WTC11 (cell line): ENCODE measurements around the gene DARS2. TPM values are rescaled to one million over a fixed set of nuclear protein-coding genes. Genes with fewer than 3 reads are reported as not detected.

Experiments used
- ATAC-seq: fragments of 200-7000 bp; cut with Tn5 transposase; 2 replicates; pipeline ENCODE4 v1.10.0; 2021; ENCODE audit warnings: mild to moderate bottlenecking, moderate library complexity
- CTCF ChIA-PET: fragments of 300-600 bp; sonication (Branson Sonifier 250); formaldehyde crosslinking; loops from one replicate; lab custom pipeline; 2021; ENCODE audit warnings: antibody characterized with exemption; lab: Charles Lee
- POLR2A ChIA-PET: fragments of 350-600 bp; sonication (Branson Sonifier 250); formaldehyde crosslinking; loops from one replicate; lab custom pipeline; 2021; ENCODE audit warnings: antibody characterized with exemption; lab: Charles Lee
- DNase-seq: peaks from one replicate; pipeline ENCODE4 v3.0.0; 2021; ENCODE audit warnings: low spot score
- H3K27ac Mint-ChIP-seq: 2 replicates; pipeline ENCODE4 v1.8.0; 2021; ENCODE audit warnings: mixed read lengths
- H3K27me3 Mint-ChIP-seq: 2 replicates; pipeline ENCODE4 v1.8.0; 2021; ENCODE audit warnings: low read depth, mild to moderate bottlenecking, moderate library complexity, mixed read lengths
- H3K36me3 Mint-ChIP-seq: 2 replicates; pipeline ENCODE4 v1.8.0; 2021; ENCODE audit warnings: mixed read lengths
- H3K4me1 Mint-ChIP-seq: 2 replicates; pipeline ENCODE4 v1.8.0; 2022; ENCODE audit warnings: mixed read lengths
- H3K4me3 Mint-ChIP-seq: 2 replicates; pipeline ENCODE4 v1.8.0; 2021; ENCODE audit warnings: mild to moderate bottlenecking, moderate library complexity, mixed read lengths
- H3K9me3 Mint-ChIP-seq: 2 replicates; pipeline ENCODE4 v1.8.0; 2021; ENCODE audit warnings: mixed read lengths
- EMX1 ChIP-seq: fragments of 250-450 bp; sonication (Bioruptor Pico); IDR thresholded peaks from 2 replicates; pipeline ENCODE4 v1.8.0; 2021; ENCODE audit warnings: mild to moderate bottlenecking
- NFATC4 ChIP-seq: fragments of 250-450 bp; sonication (Bioruptor Pico); IDR thresholded peaks from 2 replicates; pipeline ENCODE4 v1.9.0; 2021; ENCODE audit warnings: mild to moderate bottlenecking
- ZNF671 ChIP-seq: fragments of 250-450 bp; sonication (Bioruptor Pico); IDR thresholded peaks from 2 replicates; pipeline ENCODE4 v1.8.0; 2021; ENCODE audit warnings: mild to moderate bottlenecking
- total RNA-seq: library from RNA; stranded (reverse); gene quantifications from 3 replicates; pipeline ENCODE4 v1.2.3, GENCODE V29; 2021
- TF ChIP-seq, protein P1 (sequence below): sonication (generic); formaldehyde crosslinking; IDR thresholded peaks from 2 replicates; pipeline ENCODE4 v1.8.1; 2022; ENCODE audit warnings: low read depth, mild to moderate bottlenecking, moderate library complexity, missing genetic modification reagents, borderline replicate concordance
- TF ChIP-seq, protein P2 (sequence below): fragments of 250-450 bp; sonication (Bioruptor Pico); IDR thresholded peaks from 2 replicates; pipeline ENCODE4 v1.9.0; 2021; ENCODE audit warnings: mild to moderate bottlenecking, borderline replicate concordance
- TF ChIP-seq, protein P3 (sequence below): fragments of 250-450 bp; sonication (Bioruptor Pico); IDR thresholded peaks from 2 replicates; pipeline ENCODE4 v1.9.0; 2021; ENCODE audit warnings: mild to moderate bottlenecking
- TF ChIP-seq, protein P4 (sequence below): sonication (generic); formaldehyde crosslinking; IDR thresholded peaks from 2 replicates; pipeline ENCODE4 v1.8.0; 2022; ENCODE audit warnings: mild to moderate bottlenecking, missing genetic modification reagents
- TF ChIP-seq, protein P5 (sequence below): fragments of 250-450 bp; sonication (Bioruptor Pico); conservative IDR thresholded peaks from 2 replicates; pipeline ENCODE4 v1.9.0; 2021; ENCODE audit warnings: mild to moderate bottlenecking
- TF ChIP-seq, protein P6 (sequence below): fragments of 250-450 bp; sonication (Bioruptor Pico); IDR thresholded peaks from 2 replicates; pipeline ENCODE4 v1.9.0; 2021; ENCODE audit warnings: mild to moderate bottlenecking

Gene DARS2
- total RNA-seq, 1 experiment from 2014 or later, result 38.0 TPM

DNA sequence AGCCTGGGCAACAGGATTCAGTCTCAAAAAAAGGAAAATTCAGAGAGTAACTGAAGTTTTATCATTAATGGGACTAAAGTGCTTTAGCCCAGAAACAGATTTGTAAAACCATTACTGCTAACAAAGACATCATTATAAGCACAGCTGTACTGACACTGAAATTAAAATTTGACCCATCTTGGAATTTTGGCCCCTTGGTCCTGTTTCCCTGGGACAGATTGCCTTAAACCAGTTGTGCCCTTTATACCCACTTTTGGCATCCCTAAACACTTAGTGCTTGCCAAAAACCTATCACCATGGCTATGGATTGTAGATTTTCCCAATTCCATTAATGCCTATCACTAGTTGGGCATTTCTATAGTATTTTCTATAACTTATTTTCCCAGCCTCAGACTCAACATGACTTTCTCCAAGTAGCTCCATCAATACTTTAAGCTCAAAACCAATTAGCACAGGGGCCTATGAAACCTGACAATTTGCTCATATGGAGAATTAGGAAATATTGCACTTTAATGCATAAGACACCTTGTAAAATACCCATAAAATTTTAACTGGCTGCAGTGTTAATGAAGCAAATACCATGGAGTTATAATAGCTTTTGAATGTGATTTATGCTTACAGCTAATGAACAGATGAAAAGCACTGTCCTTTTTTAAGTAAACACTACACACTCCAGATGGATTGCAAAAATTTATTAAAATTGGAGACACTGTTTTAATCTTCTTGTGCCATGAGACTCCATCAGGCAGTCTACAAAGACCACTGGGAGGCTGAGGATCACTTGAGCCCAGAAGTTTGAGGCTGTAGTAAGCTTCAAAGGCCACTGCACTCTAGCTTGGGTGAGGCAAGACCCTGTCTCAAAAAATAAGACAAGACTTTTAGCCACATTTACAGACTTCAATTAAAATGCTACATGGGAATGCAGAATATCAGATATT lies 39.0 kb downstream of the DARS2 start (continued):
- TF ChIP-seq ZNF671, result peak; percentile 97
- TF ChIP-seq, protein P1, sequence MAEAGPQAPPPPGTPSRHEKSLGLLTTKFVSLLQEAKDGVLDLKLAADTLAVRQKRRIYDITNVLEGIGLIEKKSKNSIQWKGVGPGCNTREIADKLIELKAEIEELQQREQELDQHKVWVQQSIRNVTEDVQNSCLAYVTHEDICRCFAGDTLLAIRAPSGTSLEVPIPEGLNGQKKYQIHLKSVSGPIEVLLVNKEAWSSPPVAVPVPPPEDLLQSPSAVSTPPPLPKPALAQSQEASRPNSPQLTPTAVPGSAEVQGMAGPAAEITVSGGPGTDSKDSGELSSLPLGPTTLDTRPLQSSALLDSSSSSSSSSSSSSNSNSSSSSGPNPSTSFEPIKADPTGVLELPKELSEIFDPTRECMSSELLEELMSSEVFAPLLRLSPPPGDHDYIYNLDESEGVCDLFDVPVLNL (CRISPR knock-in tag), result no peak
- TF ChIP-seq EMX1 (CRISPR knock-in tag), result peak; percentile 96
- TF ChIP-seq, protein P2, sequence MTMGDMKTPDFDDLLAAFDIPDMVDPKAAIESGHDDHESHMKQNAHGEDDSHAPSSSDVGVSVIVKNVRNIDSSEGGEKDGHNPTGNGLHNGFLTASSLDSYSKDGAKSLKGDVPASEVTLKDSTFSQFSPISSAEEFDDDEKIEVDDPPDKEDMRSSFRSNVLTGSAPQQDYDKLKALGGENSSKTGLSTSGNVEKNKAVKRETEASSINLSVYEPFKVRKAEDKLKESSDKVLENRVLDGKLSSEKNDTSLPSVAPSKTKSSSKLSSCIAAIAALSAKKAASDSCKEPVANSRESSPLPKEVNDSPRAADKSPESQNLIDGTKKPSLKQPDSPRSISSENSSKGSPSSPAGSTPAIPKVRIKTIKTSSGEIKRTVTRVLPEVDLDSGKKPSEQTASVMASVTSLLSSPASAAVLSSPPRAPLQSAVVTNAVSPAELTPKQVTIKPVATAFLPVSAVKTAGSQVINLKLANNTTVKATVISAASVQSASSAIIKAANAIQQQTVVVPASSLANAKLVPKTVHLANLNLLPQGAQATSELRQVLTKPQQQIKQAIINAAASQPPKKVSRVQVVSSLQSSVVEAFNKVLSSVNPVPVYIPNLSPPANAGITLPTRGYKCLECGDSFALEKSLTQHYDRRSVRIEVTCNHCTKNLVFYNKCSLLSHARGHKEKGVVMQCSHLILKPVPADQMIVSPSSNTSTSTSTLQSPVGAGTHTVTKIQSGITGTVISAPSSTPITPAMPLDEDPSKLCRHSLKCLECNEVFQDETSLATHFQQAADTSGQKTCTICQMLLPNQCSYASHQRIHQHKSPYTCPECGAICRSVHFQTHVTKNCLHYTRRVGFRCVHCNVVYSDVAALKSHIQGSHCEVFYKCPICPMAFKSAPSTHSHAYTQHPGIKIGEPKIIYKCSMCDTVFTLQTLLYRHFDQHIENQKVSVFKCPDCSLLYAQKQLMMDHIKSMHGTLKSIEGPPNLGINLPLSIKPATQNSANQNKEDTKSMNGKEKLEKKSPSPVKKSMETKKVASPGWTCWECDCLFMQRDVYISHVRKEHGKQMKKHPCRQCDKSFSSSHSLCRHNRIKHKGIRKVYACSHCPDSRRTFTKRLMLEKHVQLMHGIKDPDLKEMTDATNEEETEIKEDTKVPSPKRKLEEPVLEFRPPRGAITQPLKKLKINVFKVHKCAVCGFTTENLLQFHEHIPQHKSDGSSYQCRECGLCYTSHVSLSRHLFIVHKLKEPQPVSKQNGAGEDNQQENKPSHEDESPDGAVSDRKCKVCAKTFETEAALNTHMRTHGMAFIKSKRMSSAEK (CRISPR knock-in tag), result peak; percentile 96
- TF ChIP-seq, protein P3, sequence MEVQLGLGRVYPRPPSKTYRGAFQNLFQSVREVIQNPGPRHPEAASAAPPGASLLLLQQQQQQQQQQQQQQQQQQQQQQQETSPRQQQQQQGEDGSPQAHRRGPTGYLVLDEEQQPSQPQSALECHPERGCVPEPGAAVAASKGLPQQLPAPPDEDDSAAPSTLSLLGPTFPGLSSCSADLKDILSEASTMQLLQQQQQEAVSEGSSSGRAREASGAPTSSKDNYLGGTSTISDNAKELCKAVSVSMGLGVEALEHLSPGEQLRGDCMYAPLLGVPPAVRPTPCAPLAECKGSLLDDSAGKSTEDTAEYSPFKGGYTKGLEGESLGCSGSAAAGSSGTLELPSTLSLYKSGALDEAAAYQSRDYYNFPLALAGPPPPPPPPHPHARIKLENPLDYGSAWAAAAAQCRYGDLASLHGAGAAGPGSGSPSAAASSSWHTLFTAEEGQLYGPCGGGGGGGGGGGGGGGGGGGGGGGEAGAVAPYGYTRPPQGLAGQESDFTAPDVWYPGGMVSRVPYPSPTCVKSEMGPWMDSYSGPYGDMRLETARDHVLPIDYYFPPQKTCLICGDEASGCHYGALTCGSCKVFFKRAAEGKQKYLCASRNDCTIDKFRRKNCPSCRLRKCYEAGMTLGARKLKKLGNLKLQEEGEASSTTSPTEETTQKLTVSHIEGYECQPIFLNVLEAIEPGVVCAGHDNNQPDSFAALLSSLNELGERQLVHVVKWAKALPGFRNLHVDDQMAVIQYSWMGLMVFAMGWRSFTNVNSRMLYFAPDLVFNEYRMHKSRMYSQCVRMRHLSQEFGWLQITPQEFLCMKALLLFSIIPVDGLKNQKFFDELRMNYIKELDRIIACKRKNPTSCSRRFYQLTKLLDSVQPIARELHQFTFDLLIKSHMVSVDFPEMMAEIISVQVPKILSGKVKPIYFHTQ (CRISPR knock-in tag), result peak; percentile 86; the same call in 1 of the 2 replicates

DNA sequence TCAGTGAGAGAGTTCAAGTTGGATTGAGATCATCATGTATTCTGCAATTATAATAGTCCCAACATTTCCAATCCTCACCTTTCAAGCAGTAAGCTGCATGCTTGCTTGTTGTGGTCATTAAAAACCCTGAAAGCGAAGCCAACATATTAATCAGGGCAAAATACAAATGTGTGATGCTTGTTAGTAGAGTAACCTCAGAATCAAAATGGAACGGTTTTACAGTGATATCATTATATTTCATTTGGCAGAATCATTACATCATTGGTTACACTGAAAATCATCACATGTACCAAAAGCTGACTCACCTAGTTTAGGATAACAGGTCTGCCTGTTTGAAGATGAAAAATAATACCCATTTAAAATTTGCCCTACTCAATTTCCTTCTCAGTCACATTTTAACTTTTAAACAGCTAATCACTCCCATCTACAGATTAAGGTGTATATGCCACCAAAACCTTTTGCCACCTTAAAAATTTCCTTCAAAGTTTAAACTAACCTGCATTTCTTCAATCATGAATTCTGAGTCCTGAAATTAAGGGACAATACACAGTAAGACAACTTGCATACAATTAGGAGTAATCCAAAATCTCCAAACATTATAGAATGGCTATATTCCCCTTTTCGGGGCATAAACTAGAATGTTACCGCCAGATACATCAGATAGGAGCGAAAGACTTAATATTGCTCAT lies 39.9 kb downstream of the DARS2 start:
- no peak for DNase-seq
- H3K27me3 Mint-ChIP-seq, result no peaks in the 10 kb centered on the region
- POLR2A ChIA-PET, result no interaction called here
- CTCF ChIA-PET, result interaction anchor here (0.6 kb wide), 2 partner anchors 22 to 192 kb away, joined by 3 read pairs; no protein-coding TSS in a partner anchor
- TF ChIP-seq, protein P4, sequence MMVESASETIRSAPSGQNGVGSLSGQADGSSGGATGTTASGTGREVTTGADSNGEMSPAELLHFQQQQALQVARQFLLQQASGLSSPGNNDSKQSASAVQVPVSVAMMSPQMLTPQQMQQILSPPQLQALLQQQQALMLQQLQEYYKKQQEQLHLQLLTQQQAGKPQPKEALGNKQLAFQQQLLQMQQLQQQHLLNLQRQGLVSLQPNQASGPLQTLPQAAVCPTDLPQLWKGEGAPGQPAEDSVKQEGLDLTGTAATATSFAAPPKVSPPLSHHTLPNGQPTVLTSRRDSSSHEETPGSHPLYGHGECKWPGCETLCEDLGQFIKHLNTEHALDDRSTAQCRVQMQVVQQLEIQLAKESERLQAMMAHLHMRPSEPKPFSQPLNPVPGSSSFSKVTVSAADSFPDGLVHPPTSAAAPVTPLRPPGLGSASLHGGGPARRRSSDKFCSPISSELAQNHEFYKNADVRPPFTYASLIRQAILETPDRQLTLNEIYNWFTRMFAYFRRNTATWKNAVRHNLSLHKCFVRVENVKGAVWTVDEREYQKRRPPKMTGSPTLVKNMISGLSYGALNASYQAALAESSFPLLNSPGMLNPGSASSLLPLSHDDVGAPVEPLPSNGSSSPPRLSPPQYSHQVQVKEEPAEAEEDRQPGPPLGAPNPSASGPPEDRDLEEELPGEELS (CRISPR knock-in tag), result no peak
- TF ChIP-seq, protein P5, sequence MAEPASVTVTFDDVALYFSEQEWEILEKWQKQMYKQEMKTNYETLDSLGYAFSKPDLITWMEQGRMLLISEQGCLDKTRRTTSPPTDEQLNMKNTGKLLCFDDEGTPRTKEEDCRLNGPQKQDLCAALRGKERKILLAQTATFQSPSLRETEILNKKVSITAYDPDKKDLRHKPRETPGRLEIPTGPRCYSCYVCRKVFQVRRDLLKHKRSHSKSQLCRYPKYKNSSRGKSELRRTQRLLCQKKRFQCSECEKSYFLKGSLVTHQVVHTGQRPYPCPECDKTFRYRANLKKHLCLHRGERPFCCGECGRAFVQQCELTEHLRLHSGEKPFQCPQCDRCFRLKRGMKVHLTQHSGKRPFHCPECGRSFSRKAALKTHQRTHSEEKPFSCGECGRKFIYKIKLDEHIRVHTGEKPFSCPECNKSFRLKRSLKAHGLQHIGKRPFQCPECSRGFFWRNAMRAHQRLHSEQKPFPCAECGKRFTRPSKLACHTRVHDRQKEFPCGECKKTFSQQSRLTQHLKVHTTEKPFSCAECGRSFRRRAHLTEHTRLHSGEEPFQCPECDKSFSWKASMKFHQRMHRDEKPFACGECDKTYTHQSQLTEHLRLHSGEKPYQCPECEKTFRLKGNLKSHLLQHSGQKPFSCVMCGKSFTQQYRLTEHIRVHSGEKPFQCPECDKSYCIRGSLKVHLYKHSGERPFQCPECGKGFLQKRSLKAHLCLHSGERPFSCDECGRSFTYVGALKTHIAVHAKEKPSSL (CRISPR knock-in tag), result peak; percentile 15
- TF ChIP-seq ZNF671 (peak; percentile 51), NFATC4 (CRISPR knock-in tag) (peak; percentile 78)
- TF ChIP-seq, protein P6, sequence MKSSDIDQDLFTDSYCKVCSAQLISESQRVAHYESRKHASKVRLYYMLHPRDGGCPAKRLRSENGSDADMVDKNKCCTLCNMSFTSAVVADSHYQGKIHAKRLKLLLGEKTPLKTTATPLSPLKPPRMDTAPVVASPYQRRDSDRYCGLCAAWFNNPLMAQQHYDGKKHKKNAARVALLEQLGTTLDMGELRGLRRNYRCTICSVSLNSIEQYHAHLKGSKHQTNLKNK (CRISPR knock-in tag), result 0 out of 2 replicates have a peak, but pooled peaks have one; percentile 22
- TF ChIP-seq, all 79 proteins: peak for 4
- H3K4me1 Mint-ChIP-seq, result peaks cover 46% of the 10 kb centered on the region
- peak overlapping the region; percentile 100 for H3K27ac Mint-ChIP-seq
- H3K36me3 Mint-ChIP-seq, result peaks cover 57% of the 10 kb centered on the region
- H3K9me3 Mint-ChIP-seq, result no peaks in the 10 kb centered on the region
- no peak for ATAC-seq
- H3K4me3 Mint-ChIP-seq, result peak overlapping the region; percentile 97
